PFSK-1 (cell line): ENCODE results near the gene NAGS.

Experiments used
- FOXP2 ChIP-seq: optimal IDR thresholded peaks from 2 replicates; pipeline ENCODE3; 2011; ENCODE audit warnings: borderline replicate concordance, control low read depth, inconsistent platforms; ENCODE audit not compliant: insufficient read depth; ENCODE audit errors: extremely low read length, extremely low read depth
- POLR2AphosphoS5 ChIP-seq: IDR thresholded peaks from 2 replicates; pipeline ENCODE4 v1.6.1; 2012; ENCODE audit warnings: low read depth, mild to moderate bottlenecking, control low read depth, low read length, moderate library complexity
- REST ChIP-seq, 2 experiments: IDR thresholded peaks; 2 replicates each; pipeline versions ENCODE4 v1.6.1 to v1.8.0; 2011 to 2012; ENCODE audit warnings: low read depth in 2 of 2, low read length in 2 of 2, control low read depth in 1 of 2, inconsistent platforms in 1 of 2, mild to moderate bottlenecking in 1 of 2, moderate library complexity in 1 of 2; ENCODE audit not compliant: insufficient read depth in 1 of 2
- SIN3A ChIP-seq: IDR thresholded peaks from 2 replicates; pipeline ENCODE4 v1.6.1; 2012; ENCODE audit warnings: mild to moderate bottlenecking, low read length, moderate library complexity, borderline replicate concordance; ENCODE audit not compliant: insufficient read depth
- TAF1 ChIP-seq: IDR thresholded peaks from 2 replicates; pipeline ENCODE4 v1.6.1; 2012; ENCODE audit warnings: low read length, control low read depth, borderline replicate concordance; ENCODE audit not compliant: insufficient read depth

The NAGS gene

GRCh38 chr17:44039829-44040635 is 35.6 kb downstream of the NAGS start:
- TF ChIP-seq TAF1 = no peak
- TF ChIP-seq FOXP2 = no peak
- TF ChIP-seq SIN3A = no peak
- TF ChIP-seq REST (IDR thresholded peaks at IDR 0.05; ENCODE audit: insufficient read depth in 1 of 2, low read depth in 2 of 2, low read length in 2 of 2) = no peak
- no peak for TF ChIP-seq POLR2AphosphoS5

- TF ChIP-seq POLR2AphosphoS5 (no peak), SIN3A (no peak), FOXP2 (no peak), REST (IDR thresholded peaks at IDR 0.05; ENCODE audit: insufficient read depth in 1 of 2, low read depth in 2 of 2, low read length in 2 of 2) (no peak), TAF1 (no peak)
Observed at GRCh38 chr17:44043272-44043696, 38.9 kb downstream of the NAGS start.

- TF ChIP-seq SIN3A (no peak), FOXP2 (no peak), REST (IDR thresholded peaks at IDR 0.05; ENCODE audit: insufficient read depth in 1 of 2, low read depth in 2 of 2, low read length in 2 of 2) (no peak), POLR2AphosphoS5 (no peak), TAF1 (no peak)
Observed at GRCh38 chr17:44044071-44044470, 39.6 kb downstream of the NAGS start.

GRCh38 chr17:44045486-44045885 is 41.1 kb downstream of the NAGS start:
- TF ChIP-seq REST (IDR thresholded peaks at IDR 0.05; ENCODE audit: insufficient read depth in 1 of 2, low read depth in 2 of 2, low read length in 2 of 2) (no peak), FOXP2 (no peak), POLR2AphosphoS5 (no peak), SIN3A (no peak), TAF1 (no peak)
